SK-N-MC (cell line): Measurements from ENCODE around the gene CENPU.

Experiments
- DNase-seq: peaks from one replicate; pipeline ENCODE4 v3.0.0-alpha.2; 2011; ENCODE audit warnings: low read depth, low spot score
- H3K27ac ChIP-seq: fragments of 200-600 bp; sonication (generic); 2 replicates; pipeline ENCODE4 v1.5.1; 2016; ENCODE audit warnings: mixed run types
- H3K36me3 ChIP-seq: fragments of 200-600 bp; sonication (generic); 2 replicates; pipeline ENCODE4 v1.6.1; 2017; ENCODE audit warnings: antibody characterized with exemption, low read length, mixed read lengths; ENCODE audit not compliant: insufficient read depth
- H3K4me3 ChIP-seq: fragments of 200-600 bp; sonication (generic); 2 replicates; pipeline ENCODE4 v1.5.1; 2016
- H3K9ac ChIP-seq: fragments of 200-600 bp; sonication (generic); 2 replicates; pipeline ENCODE4 v1.8.0; 2017; ENCODE audit warnings: mixed run types, mixed read lengths; ENCODE audit not compliant: insufficient read length
- H3K9me3 ChIP-seq: fragments of 200-600 bp; sonication (generic); 2 replicates; pipeline ENCODE4 v1.6.1; 2017; ENCODE audit warnings: low read depth, mild to moderate bottlenecking, antibody characterized with exemption, low read length, moderate library complexity, mixed read lengths
- EZH2 ChIP-seq: fragments of 200-600 bp; sonication (generic); IDR thresholded peaks from one replicate; pipeline ENCODE4 v1.6.1; 2017; ENCODE audit warnings: antibody characterized with exemption
- FOXP2 ChIP-seq: optimal IDR thresholded peaks from 2 replicates; pipeline ENCODE3; 2011; ENCODE audit warnings: mild to moderate bottlenecking, moderate library complexity; ENCODE audit not compliant: insufficient read depth; ENCODE audit errors: extremely low read length, control extremely low read depth
- POLR2AphosphoS5 ChIP-seq: IDR thresholded peaks from 2 replicates; pipeline ENCODE4 v1.6.1; 2012; ENCODE audit warnings: mild to moderate bottlenecking, low read depth, low read length, borderline replicate concordance

Gene CENPU

DNA sequence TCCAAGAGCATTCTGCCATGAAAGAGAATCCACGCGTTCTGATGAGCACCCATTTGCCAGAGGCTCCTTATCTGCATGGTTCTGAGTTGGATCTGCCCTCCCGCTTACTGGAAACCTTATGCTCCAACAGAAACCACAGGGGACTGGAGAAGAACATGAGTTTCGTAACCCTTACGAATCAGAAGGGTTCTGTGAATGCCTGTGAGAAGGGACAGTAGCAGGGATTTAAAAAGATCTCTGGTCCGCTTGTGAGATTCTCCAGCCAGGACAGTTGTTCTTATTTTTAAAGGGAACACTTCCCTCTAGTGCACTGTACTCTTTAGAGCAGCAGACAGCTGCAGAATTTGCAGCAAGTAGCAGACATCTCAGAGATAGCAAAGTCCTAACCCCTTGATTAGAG is 22.5 kb upstream of the CENPU start:
- no peaks in the 10 kb centered on the region for H3K9me3 ChIP-seq
- no peak overlapping the region for H3K4me3 ChIP-seq
- DNase-seq, result no peak
- no peaks in the 10 kb centered on the region for H3K36me3 ChIP-seq
- H3K9ac ChIP-seq, result no peak overlapping the region
- no peak for TF ChIP-seq EZH2
- TF ChIP-seq POLR2AphosphoS5, result no peak
- TF ChIP-seq FOXP2, result no peak
- H3K27ac ChIP-seq, result no peak overlapping the region

DNA sequence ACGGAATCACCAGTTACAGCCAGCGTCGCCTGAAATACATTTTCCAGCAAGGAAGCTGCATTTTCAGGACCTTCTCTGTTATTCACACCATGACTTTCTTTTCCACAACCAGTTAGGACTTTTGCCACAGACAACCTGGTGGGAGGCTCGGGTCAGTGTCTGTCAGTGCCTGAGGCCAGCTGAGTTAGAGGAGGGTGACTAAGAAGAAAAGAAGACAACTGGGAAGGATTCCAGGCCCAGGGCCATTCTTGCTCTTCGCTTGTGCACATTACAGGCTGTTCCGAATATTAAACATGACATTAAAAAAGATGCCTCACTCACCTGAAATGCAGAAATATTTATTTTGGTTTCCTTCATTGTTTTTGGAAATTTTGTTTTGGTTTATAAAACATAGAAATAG is 21.4 kb upstream of the CENPU start:
- no peak for DNase-seq
- H3K27ac ChIP-seq, result no peak overlapping the region
- no peaks in the 10 kb centered on the region for H3K9me3 ChIP-seq
- no peak for TF ChIP-seq POLR2AphosphoS5
- no peak for TF ChIP-seq FOXP2
- no peak for TF ChIP-seq EZH2
- no peaks in the 10 kb centered on the region for H3K36me3 ChIP-seq
- no peak overlapping the region for H3K9ac ChIP-seq
- H3K4me3 ChIP-seq, result no peak overlapping the region

DNA sequence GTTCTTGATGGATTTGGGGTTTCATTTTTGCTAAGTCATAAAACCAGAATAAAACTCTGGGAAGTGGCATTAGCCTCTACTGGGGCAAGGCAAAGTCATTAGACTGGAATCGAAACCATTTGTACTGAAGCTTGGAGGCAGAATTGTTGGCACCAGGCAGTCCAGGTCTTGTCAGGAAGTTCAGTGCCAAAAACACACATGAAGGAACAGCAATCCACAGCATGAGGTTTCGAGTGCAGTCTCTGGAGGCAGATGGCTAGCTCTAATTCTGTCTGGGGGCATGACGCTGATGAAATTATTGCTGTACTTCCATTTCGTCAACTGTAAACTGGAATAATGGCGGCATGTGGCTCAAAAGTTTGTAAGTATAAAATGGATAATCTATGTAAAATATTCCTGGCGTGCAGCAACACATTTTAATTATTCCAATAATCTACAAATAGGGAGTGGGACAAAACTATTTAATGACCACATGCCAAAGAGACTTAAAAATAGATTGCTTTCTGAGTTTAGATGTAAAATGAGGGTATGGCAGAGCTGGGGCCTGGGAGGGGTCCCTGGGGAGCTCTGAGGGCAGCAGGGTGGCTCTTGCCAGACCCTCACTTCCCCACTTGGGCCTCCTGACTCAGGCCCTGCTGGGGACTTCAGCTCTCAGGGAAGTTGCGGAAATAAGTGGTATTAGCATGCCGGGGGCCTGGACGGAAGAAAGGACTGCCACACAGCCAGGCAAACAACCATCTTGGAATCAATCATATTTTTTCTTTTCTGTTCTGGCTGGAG is 18.8 kb upstream of the CENPU start:
- Histone ChIP-seq H3K36me3 (no peaks in the 10 kb centered on the region), H3K4me3 (no peak overlapping the region), H3K9me3 (no peaks in the 10 kb centered on the region), H3K27ac (no peak overlapping the region), H3K9ac (no peak overlapping the region)
- DNase-seq, result no peak
- TF ChIP-seq FOXP2 (no peak), EZH2 (no peak), POLR2AphosphoS5 (no peak)

DNA sequence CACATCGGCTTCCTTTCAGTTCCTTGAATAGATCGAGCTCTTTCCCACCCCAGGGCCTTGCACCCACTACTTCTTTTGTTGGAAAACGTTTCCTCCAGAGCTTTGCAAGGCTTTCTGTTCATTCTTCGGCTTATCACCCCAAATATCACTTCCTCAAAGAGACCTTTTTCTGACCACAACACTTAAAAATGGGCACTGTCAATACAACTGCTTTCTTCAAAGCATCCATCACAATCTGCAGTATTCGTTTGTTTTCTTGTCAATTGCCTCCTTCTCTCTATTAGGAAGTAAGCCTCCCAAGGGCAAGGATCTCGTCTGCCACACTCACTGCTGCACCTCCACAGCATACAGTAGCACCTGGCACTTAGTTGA is 17.7 kb upstream of the CENPU start:
- Histone ChIP-seq H3K9me3 (no peaks in the 10 kb centered on the region), H3K27ac (no peak overlapping the region), H3K36me3 (no peaks in the 10 kb centered on the region), H3K9ac (no peak overlapping the region), H3K4me3 (no peak overlapping the region)
- no peak for TF ChIP-seq POLR2AphosphoS5
- no peak for DNase-seq

DNA sequence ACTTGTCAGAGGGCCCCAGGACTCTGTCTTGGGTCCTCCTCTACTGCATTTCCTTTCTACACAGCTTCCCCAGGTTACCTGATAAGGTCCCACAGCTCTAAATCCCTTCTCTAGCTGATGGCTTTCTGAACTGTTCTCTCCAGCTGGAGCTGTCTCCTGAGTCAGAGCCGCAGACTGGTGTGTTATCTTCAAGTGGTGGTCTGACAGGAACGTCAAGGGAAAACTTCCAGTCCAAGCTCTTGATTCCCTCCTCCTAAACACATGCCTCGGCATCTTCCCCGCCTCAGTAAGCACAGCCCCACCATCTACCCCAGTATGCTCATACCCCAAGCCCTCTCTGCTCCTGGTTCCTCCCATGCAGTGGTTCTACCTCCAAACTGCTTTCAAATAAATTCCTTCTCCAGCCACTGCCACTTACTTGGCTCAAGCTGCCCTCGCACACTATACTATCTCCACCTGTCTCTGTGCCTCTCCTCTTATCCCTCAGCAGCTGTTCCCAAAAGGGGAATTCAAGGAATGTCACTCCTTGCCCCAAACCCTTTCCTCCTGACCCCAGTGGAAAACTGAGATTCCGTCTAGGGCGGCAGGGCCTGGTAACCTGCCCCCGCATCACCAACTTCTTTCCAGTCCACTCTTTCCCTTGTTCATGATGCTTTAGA is 17.2 kb upstream of the CENPU start:
- Histone ChIP-seq H3K9me3 (no peaks in the 10 kb centered on the region), H3K27ac (no peak overlapping the region), H3K4me3 (no peak overlapping the region), H3K36me3 (no peaks in the 10 kb centered on the region), H3K9ac (no peak overlapping the region)
- no peak for DNase-seq
- TF ChIP-seq POLR2AphosphoS5 (no peak), EZH2 (no peak), FOXP2 (no peak)

DNA sequence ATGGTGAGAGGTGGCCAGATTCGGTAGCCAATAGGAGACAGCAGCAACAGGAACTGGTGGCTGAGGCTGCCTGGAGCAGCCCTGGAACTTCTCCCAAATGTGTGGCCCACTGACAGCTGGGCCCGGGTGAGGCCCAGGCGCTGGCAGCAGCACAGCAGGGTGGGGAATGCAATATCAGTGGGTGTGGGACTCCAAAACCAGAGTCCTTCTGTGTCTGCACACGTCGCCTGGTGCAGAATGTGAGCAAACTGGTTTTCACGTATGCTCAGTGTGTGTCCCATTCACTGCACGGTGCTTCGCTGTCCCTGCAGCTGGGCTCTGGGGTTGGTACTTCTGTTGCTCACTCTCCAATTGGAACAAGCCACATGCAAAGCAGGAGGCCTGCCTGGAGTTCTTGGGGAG is 14.4 kb upstream of the CENPU start:
- no peak for DNase-seq
- Histone ChIP-seq H3K9me3 (no peaks in the 10 kb centered on the region), H3K9ac (no peak overlapping the region), H3K4me3 (no peak overlapping the region), H3K36me3 (no peaks in the 10 kb centered on the region), H3K27ac (no peak overlapping the region)
- TF ChIP-seq FOXP2, result no peak
- no peak for TF ChIP-seq POLR2AphosphoS5
- no peak for TF ChIP-seq EZH2

DNA sequence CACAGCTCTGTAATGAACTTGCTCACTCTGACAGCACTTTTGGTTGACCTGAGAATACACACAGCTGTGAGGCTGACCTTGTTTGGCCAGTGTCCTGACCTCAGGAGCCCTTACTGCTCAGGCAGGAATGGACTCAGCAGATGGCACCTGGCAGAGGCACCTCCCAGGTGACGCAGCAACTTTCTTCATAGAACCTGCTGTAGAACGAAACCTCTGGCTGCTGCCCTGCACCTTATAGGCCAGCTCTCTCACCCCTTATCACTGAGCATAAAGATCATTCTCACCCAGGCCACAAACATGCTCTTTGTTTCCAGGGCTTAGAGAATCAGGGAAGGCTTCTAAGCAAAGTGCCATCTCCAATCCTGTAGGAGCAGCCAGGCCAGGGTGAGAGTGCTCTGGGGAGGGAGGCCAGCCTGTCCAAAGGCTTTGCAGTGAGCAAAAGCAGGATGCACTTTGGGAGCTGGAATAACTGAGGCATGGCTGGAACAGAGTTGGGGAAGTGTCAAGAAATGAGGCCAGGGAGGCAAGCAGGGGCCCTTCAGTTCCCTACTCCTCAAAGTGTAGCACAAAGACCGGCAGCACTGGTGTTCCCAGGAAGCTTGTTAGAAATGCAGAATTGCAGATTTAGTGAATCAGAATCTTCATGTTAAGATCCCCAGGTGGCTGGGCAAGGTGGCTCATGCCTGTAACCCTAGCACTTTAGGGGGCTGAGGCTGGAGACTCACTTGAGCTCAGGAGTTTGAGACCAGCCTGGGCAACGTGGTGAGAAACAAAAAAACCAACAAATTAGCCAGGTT is 13.3 kb upstream of the CENPU start:
- H3K27ac ChIP-seq, result no peak overlapping the region
- H3K36me3 ChIP-seq, result no peaks in the 10 kb centered on the region
- H3K4me3 ChIP-seq, result no peak overlapping the region
- no peak overlapping the region for H3K9ac ChIP-seq
- no peaks in the 10 kb centered on the region for H3K9me3 ChIP-seq
- TF ChIP-seq EZH2 (no peak), POLR2AphosphoS5 (no peak), FOXP2 (no peak)
- no peak for DNase-seq
